Measurements from ENCODE around the gene SLX9.

Gene SLX9, protein sequence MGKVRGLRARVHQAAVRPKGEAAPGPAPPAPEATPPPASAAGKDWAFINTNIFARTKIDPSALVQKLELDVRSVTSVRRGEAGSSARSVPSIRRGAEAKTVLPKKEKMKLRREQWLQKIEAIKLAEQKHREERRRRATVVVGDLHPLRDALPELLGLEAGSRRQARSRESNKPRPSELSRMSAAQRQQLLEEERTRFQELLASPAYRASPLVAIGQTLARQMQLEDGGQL

DNA sequence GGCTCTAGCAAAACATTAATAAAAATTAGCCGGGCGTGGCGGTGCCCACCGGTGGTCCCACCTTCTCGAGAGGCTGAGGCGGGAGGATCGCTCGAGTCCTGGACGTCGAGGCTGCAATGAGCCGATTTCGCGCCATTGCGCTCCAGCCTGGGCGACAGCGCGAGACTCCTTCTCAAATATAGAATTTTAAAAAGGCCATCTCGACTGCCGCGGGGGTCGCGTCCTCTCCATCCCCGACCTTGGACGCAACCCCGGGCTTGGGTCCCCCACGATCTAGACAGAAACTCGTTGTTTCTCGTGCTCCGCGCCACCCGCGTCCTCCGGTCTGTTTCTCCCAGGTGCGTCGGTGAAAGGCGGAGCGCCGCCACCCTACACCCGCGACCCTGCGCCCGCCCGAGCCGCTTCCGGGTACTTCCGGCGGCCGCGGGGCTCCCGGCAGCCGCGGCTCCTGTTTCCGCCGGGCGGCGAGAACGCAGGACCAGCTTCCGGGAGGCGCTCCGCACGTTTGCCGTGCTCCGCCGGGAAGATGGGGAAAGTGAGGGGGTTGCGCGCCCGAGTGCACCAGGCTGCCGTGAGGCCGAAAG is at the start of gene SLX9:
TSS of gene SLX9 (plus strand) at position 498 of the 584 bp plus-strand sequence. CDS start at position 527, 29 bp downstream.
- DNase-seq: peak; percentile 77 to 82

DNA sequence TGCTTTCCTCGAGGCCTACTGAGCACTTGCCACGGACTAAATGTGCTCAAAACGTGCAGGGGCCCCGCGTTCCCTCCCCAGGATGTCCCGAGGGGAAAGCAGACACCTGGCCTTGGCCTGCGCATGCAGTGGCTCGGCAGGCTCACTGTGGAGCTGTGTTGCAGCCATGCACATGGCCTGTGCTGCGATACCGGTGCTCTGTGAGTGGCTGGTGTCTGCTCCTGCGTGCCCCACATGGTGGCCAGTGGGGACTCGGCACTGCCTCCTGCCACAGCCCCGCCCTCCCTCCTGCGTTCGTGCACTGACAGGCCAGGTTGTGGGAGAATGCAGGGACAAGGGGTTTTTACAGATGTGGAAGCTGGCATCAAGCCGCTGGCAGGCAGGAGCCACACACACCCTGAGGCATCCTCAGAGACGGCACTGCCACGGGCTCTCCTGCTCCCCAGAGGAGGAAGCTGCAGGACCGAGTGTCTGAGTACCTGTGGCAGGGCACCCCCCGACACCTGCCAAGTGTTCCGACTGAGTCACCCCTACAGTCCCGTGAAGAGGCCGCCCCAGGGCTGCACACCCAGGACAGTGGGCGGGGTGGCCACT is 49.4 kb upstream of the SLX9 start:
- no peak for DNase-seq

DNA sequence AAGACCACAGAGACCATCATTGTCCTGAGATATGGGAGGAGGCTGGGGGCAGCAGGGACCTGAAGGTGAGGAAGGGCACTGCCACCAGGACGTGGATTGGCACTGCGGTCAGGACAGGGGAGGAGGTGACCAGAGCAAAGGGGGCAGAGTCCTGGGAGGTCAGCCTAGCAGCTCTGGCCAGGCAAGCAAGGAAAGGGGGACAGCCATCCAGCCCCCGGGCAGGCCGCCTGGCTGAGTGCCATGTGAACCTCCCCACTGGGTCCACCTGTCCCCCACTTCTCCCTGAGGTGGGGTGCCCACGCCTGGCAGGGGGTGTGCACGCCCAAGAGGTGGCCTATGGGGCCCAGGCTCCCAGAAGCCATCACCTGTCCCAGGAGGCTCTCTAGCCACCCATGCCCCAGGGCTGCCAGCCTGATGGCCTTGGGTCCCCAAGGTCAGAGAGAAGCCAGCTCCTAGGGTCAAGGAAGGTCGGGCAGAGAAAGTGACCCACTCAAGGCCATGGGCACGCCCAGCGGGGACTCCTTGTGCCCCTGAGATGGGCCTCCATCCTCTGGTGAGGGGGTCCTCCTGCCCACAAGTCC is 48.8 kb upstream of the SLX9 start:
- DNase-seq: no peak

DNA sequence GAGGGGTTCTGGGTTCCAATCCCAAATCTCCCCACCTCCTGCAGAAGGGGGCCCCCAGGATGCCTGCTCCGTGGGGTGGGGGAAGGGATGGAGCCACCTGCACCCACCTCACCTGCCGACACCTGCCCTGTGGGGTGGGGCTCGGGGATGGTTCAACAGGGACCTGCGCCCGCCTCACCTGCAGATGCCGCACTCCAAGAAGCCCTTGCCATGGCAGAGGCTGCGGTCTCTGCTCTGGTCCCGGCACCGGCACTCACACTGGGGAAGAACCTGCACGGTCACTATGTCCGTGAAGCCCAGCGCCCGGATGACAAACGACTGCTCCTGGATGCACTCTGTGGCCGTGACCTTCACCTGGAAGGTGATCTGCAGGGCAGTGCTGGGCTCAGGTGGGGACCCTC is 48.2 kb upstream of the SLX9 start:
- DNase-seq: no peak

DNA sequence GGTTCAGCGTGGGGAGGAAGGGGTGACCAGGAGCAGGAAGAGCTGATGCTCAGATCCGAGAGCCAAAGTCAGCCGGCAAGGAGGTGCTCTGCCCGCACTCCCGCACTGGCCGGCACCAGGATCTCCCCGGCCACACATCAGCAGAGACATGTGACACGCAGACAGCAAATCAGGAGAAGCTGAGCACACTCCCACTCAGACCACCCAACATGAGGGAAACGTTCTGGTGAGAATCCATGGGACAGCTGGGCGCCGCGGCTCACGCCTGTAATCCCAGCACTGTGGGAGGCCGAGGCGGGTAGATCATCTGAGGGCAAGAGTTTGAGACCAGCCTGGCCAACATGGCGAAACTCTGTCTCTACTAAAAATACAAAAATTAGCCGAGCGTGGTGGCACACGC is 47.7 kb upstream of the SLX9 start:
- DNase-seq: no peak

DNA sequence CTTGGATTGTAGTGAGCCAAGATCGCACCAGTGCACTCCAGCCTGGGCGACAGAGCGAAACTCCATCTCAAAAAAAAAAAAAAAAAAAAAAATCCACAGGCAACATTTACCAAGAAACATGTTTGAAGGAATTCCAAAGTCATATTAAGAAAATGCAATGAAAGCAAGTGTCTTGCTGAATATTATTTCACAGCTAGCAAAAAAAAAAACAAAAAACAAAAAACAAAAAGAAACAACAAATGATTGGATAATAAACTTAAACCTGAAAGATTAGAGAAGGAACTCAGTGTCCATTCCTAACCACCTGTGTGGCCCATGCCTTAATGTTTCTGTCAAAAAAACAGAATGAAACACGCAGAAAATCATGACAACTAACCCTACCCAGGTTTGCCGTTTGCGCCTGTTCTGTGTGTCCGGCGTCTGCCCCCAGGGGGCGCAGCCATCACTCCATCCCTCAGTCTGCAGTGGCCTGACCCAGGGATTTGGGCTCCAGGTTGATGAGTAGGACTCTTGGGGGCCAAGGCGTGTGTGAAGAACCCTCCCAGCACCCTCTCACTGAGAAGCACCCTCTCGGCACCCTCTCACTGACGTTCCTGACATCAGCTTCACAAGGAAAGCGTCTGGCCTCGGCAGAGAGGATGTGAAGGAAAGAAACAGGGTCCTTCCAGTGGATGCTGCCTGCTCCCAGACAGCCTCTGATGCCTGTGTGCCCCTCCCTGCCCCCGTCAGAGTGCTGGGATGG is 47.1 kb upstream of the SLX9 start:
- DNase-seq: peak; percentile 77 to 83

DNA sequence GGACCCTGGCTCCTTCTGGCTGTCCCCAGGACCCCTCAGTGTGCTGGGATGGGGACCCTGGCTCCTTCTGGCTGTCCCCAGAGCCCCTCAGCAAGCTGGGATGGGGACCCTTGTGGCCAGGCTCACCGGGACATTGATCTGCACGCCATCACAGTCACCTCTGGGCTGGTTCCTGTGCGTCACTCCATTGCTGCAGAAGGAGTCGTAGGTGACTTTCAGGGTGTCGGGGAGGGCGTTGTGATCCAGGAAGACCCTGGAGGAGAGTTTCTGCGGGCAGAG is 46.6 kb upstream of the SLX9 start:
- no peak for DNase-seq

DNA sequence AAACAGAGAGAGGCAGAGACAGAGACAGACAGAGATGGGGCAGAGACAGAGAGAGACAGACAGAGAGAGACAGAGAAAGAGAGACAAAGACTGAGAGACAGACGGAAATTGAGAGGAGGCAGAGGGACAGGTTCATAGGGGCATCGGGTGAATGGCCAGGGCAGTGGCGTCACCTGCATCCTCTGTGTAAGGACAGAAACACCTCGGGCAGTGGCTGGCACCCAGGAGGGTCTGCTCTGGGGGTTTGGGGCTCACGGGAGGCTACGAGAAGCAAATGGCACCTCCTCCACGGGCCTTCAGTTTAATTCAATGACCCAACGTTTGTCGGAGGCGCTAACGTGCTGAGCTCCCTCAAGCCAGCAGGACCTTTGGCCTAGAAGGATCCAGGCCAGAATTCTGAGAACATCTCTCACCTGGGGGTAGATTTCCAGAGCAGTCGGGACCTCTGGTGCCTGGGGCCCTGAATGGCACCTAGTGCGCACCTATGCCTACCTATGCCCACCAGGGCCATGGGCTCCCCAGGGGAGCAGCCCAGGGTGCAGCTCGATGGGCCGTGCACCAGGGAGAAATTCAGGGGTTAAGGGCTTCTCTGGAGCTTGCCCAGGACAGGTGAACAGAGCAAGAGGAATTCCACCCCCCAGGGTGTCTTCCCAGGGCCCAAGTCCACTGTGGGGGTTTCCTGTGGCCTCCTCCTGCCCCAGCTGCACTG is 45.7 kb upstream of the SLX9 start:
- DNase-seq: no peak

DNA sequence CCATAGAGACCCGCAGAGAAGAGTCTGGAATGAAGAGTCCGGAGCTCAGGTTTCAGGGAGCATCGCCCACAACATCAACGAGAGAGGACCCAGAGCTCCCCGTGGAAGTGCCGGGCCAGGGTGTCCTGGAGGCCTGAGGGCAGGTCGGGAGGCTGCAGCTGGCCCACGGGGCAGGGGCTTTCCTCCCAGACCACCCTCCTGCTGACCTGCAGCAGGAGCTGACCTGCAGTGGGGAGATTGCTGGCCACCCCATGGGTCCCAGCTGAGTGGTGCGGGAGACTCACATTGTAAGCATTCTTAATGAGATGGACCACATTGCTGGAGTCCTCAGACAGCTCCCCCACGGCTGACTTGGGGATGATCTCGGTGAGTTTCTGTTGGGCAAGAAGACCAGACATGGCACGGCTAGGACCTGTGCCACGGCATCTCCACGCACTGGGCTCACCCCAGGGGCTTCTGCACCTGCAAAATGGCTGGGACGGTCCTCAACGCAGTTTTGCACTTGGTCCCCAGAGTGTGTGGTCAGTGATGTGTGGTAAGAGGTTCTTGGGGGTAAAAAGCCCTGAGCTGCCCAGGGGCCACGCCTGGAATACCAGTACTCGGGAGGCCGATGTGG is 45.0 kb upstream of the SLX9 start:
- DNase-seq: no peak

DNA sequence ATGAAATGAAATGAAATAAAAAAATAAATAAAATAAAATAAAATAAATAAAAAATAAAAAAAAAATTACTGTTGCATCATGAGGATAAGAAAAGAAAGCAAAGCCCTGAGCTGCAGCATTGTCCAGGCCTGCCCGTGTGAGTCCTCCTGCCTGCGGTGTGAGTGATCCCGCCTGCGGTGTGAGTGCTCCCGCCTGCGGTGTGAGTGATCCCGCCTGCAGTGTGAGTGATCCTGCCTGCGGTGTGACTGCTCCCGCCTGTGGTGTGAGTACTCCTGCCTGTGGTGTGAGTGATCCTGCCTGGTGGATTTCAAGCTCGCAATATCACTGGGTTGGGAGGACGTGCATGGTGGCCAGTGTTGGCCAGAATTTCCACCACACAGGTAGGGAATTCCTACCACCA is 44.0 kb upstream of the SLX9 start:
- no peak for DNase-seq

DNA sequence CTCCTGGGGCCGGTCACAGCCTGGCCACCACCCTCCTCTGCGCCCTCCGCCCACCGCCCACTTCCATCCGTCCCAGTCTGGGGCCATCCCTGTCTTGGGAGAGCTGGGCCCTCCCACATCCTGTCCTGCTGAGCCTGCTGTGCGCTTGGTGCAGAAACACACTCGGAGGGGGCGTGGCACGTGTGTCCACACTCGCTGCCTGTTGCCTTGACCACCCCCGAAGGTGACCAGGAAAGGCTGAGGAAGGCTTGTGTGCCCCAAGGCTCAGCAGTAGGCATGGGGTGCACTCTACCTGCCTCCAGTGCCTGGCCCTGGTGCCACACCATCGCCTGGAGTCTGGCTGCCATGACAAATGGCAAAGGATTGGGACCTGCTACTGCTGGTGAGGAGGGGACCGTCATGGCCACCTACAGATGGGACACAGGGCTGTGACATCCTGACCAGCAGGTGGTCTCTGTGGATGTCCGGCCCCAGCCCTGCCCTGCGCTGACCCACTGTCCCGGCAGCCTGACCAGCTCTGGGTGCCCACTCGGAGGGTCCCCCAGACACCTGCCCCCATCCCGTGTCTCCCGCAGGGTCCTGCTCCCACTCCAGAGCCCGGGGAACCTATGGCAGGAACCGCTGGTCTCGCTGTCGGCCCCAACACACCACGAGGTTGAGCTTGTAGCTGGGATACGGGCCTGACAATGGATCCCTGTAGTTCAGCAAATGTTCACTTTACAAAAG is 43.1 kb upstream of the SLX9 start:
- no peak for DNase-seq

DNA sequence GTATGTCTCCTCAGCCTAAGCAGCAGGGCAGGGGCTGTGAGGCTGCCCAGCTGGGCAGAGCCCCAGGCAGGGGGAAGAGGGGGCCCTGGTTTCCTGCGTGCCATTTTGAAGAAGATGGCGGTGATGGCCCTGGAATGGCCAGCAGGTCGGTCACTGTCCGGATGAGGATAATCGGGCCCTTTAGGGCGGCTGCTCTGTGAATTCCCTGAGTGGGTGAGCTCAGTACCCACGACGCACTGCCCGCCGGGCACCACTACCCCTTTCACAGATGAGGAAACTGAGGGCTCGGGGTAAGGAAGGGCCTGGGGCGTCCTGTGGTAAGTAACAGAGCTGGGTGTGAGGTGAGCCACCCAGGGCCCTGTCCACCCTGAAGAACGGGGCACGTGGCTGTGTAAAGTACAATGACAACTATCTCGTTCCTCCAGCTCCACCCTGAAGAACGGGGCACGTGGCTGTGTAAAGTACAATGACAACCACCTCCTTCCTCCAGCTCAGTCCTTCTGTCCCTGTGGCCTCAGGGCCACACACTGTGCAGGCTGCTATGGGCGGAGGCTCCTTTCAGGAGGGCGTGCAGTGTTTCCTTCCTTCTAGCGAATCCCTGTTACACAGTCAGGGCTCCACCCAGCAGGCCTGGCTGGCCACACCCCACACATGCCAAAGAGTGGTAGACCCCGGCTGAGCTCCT is 42.4 kb upstream of the SLX9 start:
- DNase-seq: no peak

DNA sequence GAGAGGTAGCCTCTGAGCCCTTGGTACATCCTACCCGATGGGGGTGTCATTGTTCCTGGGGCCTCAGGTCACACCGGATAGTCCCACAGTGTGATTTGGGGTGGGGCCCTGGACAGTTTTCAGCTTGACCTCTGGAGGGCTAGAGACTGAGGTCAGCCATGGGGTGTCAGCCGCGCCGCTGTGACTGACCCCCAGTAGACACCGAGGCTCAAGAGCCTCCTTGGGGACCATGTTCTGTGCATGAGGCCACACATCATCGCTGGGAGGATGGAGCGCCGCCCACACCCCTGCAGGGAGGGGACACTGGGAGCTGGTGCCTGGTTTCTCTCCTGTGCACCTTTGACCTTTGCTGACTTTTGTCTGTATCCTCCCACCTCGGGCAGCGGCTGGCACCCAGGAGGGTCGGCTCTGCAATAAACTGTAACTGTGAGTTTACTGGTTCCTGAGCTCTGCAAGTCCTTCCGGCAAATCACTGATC is 41.8 kb upstream of the SLX9 start:
- DNase-seq: no peak

DNA sequence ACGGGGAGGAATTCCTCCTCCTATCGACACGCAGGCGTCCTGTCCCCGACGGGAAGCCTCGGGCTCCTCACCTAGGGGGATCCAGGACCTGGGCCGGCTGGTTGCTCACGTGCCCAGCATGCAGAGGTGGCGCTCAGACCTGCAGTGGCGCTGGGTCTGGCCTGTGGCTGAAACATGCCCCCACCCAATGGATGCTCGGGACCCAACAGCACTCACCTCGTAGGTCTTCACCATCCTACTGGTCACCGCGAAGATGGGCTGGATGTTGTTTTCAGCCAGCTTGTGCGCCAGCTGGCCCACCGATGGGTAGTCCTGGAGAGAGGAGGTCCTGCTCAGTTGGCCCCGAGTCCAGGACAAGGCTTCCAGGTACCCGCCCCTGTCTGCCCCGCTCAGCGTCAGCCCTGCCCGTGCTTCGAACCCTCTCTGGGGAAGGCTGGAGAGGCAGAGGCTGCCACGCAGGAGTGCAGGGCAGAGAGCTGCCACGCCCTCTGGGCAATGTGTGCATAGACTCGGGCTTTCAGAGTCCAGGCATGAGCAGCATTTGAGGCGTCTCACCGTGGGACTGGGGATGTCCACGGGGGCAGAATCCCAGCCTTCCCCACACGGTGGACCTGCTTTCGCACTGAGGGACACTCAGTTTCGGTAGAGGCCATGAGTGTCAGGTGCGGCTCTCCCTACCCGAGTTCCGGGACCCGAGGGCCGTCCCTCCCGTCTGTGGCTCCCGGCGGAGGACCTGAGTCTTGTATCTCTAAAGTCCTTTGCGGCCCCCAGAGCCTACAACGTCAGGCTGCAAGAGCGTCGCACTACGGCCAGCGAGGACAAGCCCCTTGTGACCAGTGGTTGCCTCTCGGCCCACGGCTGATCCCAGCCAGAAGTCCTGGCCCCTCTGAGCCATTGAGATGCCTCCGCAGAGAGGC is 40.7 kb upstream of the SLX9 start:
- DNase-seq: no peak

DNA sequence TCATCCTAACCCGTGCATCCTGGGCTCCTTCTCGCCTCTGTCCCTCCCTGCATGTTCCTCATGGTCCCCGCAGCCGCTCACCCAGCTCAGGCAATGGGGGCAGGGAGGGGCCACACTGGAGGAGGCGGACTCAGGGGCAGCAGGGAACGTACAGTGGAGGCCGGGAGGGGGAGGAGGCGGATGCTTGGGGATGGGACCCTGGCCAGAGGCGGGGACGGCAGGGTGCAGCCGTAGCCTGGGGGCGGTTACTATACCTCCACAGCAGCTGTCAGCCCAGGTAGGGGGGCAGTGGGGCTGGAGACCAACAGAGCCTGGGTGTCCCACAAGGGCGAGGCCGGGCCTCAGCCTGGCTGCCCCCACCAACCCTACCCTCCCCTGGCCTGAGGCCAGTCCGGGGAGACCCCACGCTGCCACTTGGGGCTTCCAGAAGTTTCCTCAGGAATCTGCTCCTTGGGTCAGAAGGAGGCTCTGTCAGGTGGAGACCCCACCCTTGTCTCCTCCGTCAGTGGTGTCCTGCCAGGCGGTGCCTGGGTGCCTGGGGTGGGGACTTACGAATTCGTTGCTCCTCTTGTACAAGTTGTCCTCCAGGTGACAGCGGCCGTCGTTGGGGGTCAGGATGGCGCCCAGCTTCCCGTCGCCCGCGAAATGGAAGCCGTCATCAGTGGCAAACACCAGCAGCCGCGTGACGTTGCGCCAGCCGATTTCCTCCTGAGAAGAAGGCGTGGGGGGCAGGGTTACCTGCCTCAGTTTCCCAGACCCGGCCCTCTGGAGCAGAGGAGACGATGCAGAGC is 39.9 kb upstream of the SLX9 start:
- no peak for DNase-seq

DNA sequence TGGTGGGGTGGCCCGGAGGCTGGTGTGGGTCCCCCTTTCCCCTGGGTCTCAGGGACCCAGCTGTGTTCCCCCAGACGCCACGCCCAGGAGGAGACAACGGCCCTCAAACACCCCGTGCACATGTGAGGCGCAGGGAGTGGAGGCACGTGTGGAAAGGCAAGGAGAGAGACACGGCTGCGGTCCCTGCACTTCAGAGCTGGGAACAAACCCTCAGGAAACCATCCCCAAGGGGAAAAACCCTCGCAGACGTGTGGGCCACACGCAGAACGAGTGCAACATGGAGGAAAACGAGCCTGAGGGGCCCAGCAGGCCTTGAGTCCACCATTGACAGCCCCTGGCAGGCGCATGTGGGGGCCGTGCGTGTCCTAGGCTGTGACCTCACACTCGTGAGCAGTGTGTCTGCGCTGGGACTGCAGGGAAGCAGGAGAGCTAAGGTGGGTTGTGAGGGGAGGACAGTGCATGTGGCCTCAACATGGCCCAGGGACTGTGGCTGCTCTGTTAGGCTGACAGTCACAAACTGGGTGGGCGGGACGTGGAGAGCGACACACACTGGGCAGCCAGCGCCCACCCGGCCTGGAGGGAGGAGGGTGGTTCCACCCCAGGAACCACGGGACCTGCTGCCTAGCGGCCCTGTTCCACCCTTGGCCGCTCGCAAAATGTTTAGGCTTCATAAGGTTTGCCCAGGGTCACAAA is 39.1 kb upstream of the SLX9 start:
- no peak for DNase-seq

DNA sequence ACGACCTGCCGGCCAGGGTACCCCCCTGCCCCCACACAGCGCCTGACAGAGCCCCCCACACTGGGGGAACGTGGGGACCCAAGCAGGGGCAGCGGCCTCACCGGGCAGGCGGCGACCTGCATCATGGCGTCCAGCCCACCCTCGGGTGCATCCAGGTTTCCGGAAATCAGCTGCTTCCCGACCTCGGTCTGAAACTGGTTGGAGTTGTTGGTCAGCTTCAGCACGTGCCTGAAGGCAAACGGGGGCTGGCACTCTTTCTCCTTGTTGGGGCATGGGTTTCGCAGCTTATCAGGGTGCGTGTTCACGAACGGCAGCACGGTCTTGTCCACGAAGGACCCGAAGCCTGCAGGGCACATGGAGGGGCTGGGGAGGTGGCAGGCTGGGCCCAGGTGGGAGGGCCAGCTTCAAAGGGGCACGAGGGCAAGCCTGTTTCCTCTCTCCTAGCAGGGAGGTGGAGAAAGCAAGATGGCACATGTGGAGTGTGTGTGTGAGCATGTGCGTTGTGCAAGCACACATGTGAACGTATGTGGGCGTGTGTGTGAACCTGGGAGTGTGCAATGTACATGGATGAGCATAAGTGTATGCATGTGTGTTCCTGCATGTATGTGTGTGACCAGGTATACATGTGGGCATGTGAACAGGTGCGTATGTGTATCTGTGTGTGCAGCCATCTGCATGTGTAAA is 38.3 kb upstream of the SLX9 start:
- DNase-seq: no peak
